HG03064 (cell line): ENCODE measurements around the gene AHNAK.
"Not testable (repeated sequence)": the region's sequence is repeated elsewhere in the genome, so short reads cannot be mapped to it uniquely, and the experiment has no call there.

Experiments used
- ATAC-seq: cut with Tn5 transposase; IDR thresholded peaks from one replicate; pipeline ENCODE4 v1.9.1; 2021; ENCODE audit warnings: low read depth; ENCODE audit not compliant: unreplicated experiment

AHNAK gene

GRCh38 chr11:62394825-62395538, 151.6 kb downstream of the AHNAK start:
- ATAC-seq, result no peak

DNA sequence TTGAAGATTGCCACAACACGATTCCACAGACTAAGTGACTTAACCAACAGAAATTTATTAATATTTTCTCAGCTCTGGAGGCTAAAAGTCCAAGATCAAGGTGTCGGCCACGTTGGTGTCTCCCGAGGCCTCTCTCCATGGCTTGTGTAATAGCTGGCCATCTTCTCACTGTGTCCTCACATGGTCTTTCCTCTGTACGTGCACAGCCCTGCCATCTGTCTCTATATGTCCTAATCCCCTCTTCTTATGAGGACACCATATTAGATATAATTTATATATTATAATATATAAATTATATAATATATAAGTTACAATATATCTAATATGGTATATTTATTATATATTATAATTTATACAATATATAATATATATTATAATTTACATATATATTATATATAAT, 152.9 kb downstream of the AHNAK start:
- no peak for ATAC-seq

GRCh38 chr11:62393061-62393611, 153.5 kb downstream of the AHNAK start:
- ATAC-seq, result no peak

DNA sequence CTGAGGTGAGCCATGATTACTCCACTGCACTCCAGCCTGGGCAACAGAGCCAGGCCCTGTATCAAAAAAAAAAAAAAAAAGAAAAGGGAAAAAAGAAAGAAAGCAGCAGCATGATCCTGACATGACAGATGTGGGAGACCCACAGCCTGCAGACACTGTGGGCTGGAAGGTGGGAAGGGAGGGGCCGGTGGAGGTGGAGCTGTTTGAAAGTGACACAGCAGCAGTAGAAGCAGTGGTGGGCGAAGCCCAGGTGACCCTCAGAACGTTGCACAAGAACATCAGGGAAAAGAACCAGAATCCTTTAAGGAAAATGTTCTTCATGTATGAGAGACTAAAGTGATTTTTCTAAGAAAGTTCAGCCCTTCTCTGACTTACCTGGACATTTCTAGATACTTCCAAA, 154.1 kb downstream of the AHNAK start:
- ATAC-seq, result no peak

DNA sequence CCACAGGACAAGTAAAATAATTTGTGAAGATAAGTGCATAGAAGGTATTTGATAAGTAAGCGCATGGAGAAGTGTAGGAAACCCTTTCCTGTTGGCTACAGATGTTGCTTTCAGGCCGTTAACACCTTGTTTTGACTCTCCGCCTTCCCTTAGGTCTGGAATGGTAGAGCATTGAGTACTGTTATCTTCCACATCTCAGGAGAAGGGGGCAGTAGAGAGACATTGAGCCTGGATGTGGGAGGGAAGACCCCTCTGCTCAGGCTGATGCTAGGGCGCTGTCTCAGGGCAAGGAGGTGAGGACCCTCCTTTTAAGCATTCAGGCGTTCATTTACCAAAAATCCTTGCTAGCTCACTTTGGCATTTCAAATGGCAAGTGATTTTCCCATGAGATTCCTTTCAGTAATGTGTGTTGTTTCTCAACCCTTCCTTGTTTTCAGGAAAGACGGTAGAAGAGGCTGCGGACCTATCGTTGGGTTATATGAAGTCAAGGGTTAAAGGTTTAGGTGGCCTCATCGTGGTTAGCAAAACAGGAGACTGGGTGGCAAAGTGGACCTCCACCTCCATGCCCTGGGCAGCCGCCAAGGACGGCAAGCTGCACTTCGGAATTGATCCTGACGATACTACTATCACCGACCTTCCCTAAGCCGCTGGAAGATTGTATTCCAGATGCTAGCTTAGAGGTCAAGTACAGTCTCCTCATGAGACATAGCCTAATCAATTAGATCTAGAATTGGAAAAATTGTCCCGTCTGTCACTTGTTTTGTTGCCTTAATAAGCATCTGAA, 154.8 kb downstream of the AHNAK start:
- ATAC-seq, result no peak

- ATAC-seq, result no peak
These were observed 155.9 kb downstream of the AHNAK start for GRCh38 chr11:62390722-62391121.

GRCh38 chr11:62390237-62390636, 156.4 kb downstream of the AHNAK start:
- no peak for ATAC-seq

DNA sequence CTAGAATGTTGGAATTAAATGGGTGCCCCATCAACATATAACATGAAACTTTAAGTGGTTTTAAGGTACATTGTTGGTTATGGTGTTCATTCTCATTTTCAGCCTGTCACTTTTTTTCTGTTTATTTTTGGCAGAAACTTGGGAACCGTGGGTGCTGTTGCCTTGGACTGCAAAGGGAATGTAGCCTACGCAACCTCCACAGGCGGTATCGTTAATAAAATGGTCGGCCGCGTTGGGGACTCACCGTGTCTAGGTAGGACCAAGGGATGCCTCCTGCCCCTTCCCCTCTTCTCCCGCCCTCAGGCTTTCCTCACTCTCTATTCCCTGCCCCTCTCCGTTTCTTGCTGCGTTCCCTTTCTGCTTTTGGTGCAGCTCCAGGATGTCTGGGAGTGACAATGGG, 157.6 kb downstream of the AHNAK start:
- ATAC-seq, result no peak

GRCh38 chr11:62387381-62387780, 159.2 kb downstream of the AHNAK start:
- no peak for ATAC-seq

GRCh38 chr11:62386083-62386482, 160.5 kb downstream of the AHNAK start:
- not testable (repeated sequence) for ATAC-seq

- no peak for ATAC-seq
These were observed 162.8 kb downstream of the AHNAK start for GRCh38 chr11:62383822-62384221.
